ENCODE results near the gene SSC5D.

DNA sequence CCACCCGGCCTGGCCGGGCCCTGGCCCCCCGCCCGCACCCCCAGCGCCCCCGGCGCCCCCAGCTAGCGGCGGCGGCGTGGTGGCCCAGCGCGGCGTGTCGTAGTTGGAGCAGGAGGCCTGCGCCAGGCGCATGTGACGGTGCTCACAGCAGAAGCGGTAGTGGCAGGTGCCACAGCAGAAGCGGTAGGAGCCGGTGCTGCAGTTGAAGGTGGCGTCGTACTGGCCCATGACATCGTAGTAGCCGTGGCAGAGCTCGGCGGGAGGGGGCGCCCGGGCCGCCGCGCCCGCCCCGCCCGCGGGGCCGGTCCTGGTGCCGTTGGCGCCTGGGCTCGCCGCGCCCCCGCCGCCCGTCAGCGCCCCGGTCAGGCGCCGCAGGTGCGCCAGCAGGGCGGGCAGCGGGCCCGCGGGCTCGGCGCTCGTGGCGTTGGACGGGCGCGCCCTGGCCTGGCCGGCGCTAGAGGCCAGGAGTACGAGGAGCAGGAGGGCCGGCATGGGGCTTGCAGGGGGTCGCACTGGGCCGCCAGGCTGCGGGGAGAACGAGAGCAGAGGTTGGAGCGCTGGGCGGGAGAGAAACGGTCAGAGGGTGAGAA, 45.8 kb upstream of the SSC5D start:
- no peak for TF ChIP-seq POLR2A (IDR thresholded peaks at IDR 0.05; ENCODE audit: low read depth, low read length)
- TF ChIP-seq TAF1 (IDR thresholded peaks at IDR 0.05; ENCODE audit: low read depth, low read length): no peak

All from GM12891 (cell line).